Measurements from ENCODE around the gene FUT8. TPM values are rescaled to one million over a fixed set of nuclear protein-coding genes. Genes with fewer than 3 reads are reported as not detected.

Gene FUT8
- total and polyA plus RNA-seq, 2 donors (not counting 1 experiment from before 2014, with no cell fraction given), result 13.2 to 91.8 TPM

DNA sequence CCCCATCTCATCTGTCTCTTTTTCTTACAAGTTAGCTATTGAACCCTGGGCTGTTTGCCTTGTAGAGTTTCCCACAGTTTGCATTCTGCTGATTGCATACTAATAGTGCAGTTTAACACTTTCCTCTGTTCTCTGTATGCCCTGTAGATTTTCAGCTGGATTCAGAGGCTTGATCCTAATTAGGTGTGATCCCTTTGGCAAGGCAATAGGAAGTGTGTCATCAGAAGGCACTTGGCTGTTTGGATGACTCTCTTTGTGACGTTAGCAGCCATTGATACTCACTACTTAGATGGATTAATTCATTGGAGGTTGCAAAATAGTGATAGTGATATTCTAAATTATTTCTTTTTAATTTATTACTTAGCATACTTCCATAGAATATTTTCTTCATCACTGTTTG lies 33.6 kb downstream of the FUT8 start:
- H2AFZ ChIP-seq (ENCODE audit: insufficient read depth, low read depth, low read length, poor library complexity, severe bottlenecking), result no peak overlapping the region
- DNase-seq (no peak), ATAC-seq (ENCODE audit: low read depth) (no peak)
- peaks cover 2% of the 10 kb centered on the region for H3K9me3 Mint-ChIP-seq (ENCODE audit: insufficient read depth)
- ChIA-PET CTCF (interaction anchor here (0.5 kb wide), 1 partner anchor 16 kb away, joined by 3 read pairs; no protein-coding TSS in a partner anchor), POLR2A (no interaction called here)
- H3K9ac ChIP-seq (ENCODE audit: low read length), result no peak overlapping the region
- H3K4me3 ChIP-seq (ENCODE audit: control extremely low read depth in 1 of 5, extremely low read depth in 1 of 5, insufficient read depth in 1 of 5, low read depth in 2 of 5, low read length in 4 of 5), result no peak overlapping the region
- H3K79me2 ChIP-seq (ENCODE audit: control insufficient read depth, insufficient read depth, low read length), result peaks cover 83% of the 10 kb centered on the region
- H3K27ac Mint-ChIP-seq, result no peak overlapping the region
- no peak overlapping the region for H3K4me3 Mint-ChIP-seq
- TF ChIP-seq EZH2 (IDR thresholded peaks at IDR 0.05; ENCODE audit: borderline replicate concordance, insufficient read depth, low read depth, low read length, poor library complexity, severe bottlenecking), result no peak
- TF ChIP-seq, protein P1, sequence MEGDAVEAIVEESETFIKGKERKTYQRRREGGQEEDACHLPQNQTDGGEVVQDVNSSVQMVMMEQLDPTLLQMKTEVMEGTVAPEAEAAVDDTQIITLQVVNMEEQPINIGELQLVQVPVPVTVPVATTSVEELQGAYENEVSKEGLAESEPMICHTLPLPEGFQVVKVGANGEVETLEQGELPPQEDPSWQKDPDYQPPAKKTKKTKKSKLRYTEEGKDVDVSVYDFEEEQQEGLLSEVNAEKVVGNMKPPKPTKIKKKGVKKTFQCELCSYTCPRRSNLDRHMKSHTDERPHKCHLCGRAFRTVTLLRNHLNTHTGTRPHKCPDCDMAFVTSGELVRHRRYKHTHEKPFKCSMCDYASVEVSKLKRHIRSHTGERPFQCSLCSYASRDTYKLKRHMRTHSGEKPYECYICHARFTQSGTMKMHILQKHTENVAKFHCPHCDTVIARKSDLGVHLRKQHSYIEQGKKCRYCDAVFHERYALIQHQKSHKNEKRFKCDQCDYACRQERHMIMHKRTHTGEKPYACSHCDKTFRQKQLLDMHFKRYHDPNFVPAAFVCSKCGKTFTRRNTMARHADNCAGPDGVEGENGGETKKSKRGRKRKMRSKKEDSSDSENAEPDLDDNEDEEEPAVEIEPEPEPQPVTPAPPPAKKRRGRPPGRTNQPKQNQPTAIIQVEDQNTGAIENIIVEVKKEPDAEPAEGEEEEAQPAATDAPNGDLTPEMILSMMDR (IDR thresholded peaks at IDR 0.05), result no peak
- peaks cover 0 to 10% (median 2%) of the 10 kb centered on the region in 3 donors for H3K9me3 ChIP-seq (ENCODE audit: control extremely low read depth in 1 of 3, control insufficient read depth in 2 of 3, insufficient read depth in 1 of 3, low read length in 2 of 3)
- intact Hi-C loops (cut with micrococcal nuclease), result no loop called here
- no peaks in the 10 kb centered on the region for H3K4me1 ChIP-seq (ENCODE audit: control insufficient read depth in 2 of 2, insufficient read depth in 2 of 2, low read length in 2 of 2)
- peaks cover 4% of the 10 kb centered on the region in 2 experiments for H3K36me3 ChIP-seq (replicated peaks in 1 of 2; ENCODE audit: control extremely low read depth in 1 of 2, control insufficient read depth in 1 of 2, extremely low read depth in 1 of 2, insufficient read depth in 2 of 2, low read length in 1 of 2)
- H4K20me1 ChIP-seq (ENCODE audit: control insufficient read depth, insufficient read depth, low read length, poor library complexity, severe bottlenecking), result peaks cover 14% of the 10 kb centered on the region
- no peaks in the 10 kb centered on the region for H3K27me3 ChIP-seq (replicated peaks in 1 of 4; ENCODE audit: control extremely low read depth in 1 of 4, control insufficient read depth in 3 of 4, insufficient read depth in 4 of 4, low read length in 3 of 4)
- no CpG with 5 or more reads among the region's 1 CpG for WGBS (ENCODE audit: insufficient coverage)
- no peaks in the 10 kb centered on the region for H3K27me3 Mint-ChIP-seq
- H3K4me1 Mint-ChIP-seq, result peaks cover 19% of the 10 kb centered on the region
- H3K27ac ChIP-seq (ENCODE audit: low read length in 2 of 2), result no peak overlapping the region
- no peak overlapping the region for H3K4me2 ChIP-seq (replicated peaks; ENCODE audit: low read depth, low read length, poor library complexity, severe bottlenecking)

DNA sequence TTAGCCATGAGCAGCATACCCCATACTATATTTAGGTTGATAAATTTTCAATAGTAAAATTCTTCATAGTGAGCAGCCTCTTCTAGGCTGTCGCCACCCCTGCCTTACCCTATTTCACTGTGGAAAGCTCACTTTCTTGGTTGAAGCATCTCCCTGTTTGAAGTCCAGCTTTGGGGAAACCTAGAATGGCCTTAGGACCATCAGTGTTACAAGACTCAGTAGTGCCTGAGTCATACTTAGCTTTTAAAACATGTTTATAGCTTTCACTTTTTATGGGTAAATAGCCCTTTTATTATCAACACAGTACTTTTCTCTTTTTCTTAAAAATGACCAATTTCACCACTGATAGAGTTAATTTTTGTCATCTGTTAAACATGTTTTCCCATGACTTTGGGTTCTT lies 37.1 kb downstream of the FUT8 start:
- H3K27ac ChIP-seq (ENCODE audit: low read length in 2 of 2), result peak overlapping the region in 1 of 2 donors; percentile 21
- no peak overlapping the region for H3K4me3 Mint-ChIP-seq
- no peak overlapping the region for H2AFZ ChIP-seq (ENCODE audit: insufficient read depth, low read depth, low read length, poor library complexity, severe bottlenecking)
- no peaks in the 10 kb centered on the region for H3K27me3 Mint-ChIP-seq
- 100% methylated on average over 1 of the region's 1 CpG for WGBS (ENCODE audit: insufficient coverage)
- H3K4me1 ChIP-seq (ENCODE audit: control insufficient read depth in 2 of 2, insufficient read depth in 2 of 2, low read length in 2 of 2), result peaks cover 0 to 3% of the 10 kb centered on the region in 2 donors
- H3K4me3 ChIP-seq (ENCODE audit: control extremely low read depth in 1 of 5, extremely low read depth in 1 of 5, insufficient read depth in 1 of 5, low read depth in 2 of 5, low read length in 4 of 5), result no peak overlapping the region
- CTCF ChIA-PET, result no interaction called here
- no peak for ATAC-seq (ENCODE audit: low read depth)
- peaks cover 4 to 8% of the 10 kb centered on the region in 2 experiments for H3K36me3 ChIP-seq (replicated peaks in 1 of 2; ENCODE audit: control extremely low read depth in 1 of 2, control insufficient read depth in 1 of 2, extremely low read depth in 1 of 2, insufficient read depth in 2 of 2, low read length in 1 of 2)
- POLR2A ChIA-PET, result no interaction called here
- intact Hi-C loops (cut with micrococcal nuclease), result no loop called here
- no peak overlapping the region for H3K27ac Mint-ChIP-seq
- no peak for DNase-seq
- TF ChIP-seq, protein P1 (IDR thresholded peaks at IDR 0.05), result no peak
- TF ChIP-seq EZH2 (IDR thresholded peaks at IDR 0.05; ENCODE audit: borderline replicate concordance, insufficient read depth, low read depth, low read length, poor library complexity, severe bottlenecking), result no peak
- peaks cover 7% of the 10 kb centered on the region for H3K9me3 Mint-ChIP-seq (ENCODE audit: insufficient read depth)
- H4K20me1 ChIP-seq (ENCODE audit: control insufficient read depth, insufficient read depth, low read length, poor library complexity, severe bottlenecking), result peaks cover 19% of the 10 kb centered on the region
- H3K9me3 ChIP-seq (ENCODE audit: control extremely low read depth in 1 of 3, control insufficient read depth in 2 of 3, insufficient read depth in 1 of 3, low read length in 2 of 3), result peaks cover 1 to 17% (median 8%) of the 10 kb centered on the region in 3 donors
- no peak overlapping the region for H3K9ac ChIP-seq (ENCODE audit: low read length)
- H3K4me1 Mint-ChIP-seq, result peaks cover 42% of the 10 kb centered on the region
- peaks cover 85% of the 10 kb centered on the region for H3K79me2 ChIP-seq (ENCODE audit: control insufficient read depth, insufficient read depth, low read length)
- H3K27me3 ChIP-seq (replicated peaks in 1 of 4; ENCODE audit: control extremely low read depth in 1 of 4, control insufficient read depth in 3 of 4, insufficient read depth in 4 of 4, low read length in 3 of 4), result no peaks in the 10 kb centered on the region
- no peak overlapping the region for H3K4me2 ChIP-seq (replicated peaks; ENCODE audit: low read depth, low read length, poor library complexity, severe bottlenecking)
